Panc1 (cell line): Measurements from ENCODE around the gene ZNF146.

Source experiments
- POLR2AphosphoS5 ChIP-seq: IDR thresholded peaks from 2 replicates; pipeline ENCODE4 v1.6.1; 2012; ENCODE audit warnings: mild to moderate bottlenecking, low read depth, low read length, moderate library complexity
- SIN3A ChIP-seq: IDR thresholded peaks from 2 replicates; pipeline ENCODE4 v1.6.1; 2012; ENCODE audit warnings: low read depth, mild to moderate bottlenecking, low read length, moderate library complexity, borderline replicate concordance; ENCODE audit not compliant: insufficient read depth
- TF ChIP-seq, protein P1 (sequence below): fragments of 450-650 bp; IDR thresholded peaks from 2 replicates; pipeline ENCODE4 v1.5.1; 2017; ENCODE audit warnings: mild to moderate bottlenecking
- TF ChIP-seq, protein P2 (sequence below), 2 experiments: IDR thresholded peaks; 2 replicates each; pipeline ENCODE4 v1.6.1; 2011 to 2012; ENCODE audit warnings: low read depth in 2 of 2, control low read depth in 1 of 2, low read length in 1 of 2, mild to moderate bottlenecking in 1 of 2, moderate library complexity in 1 of 2; ENCODE audit not compliant: insufficient read depth in 1 of 2

- TF ChIP-seq, protein P1, sequence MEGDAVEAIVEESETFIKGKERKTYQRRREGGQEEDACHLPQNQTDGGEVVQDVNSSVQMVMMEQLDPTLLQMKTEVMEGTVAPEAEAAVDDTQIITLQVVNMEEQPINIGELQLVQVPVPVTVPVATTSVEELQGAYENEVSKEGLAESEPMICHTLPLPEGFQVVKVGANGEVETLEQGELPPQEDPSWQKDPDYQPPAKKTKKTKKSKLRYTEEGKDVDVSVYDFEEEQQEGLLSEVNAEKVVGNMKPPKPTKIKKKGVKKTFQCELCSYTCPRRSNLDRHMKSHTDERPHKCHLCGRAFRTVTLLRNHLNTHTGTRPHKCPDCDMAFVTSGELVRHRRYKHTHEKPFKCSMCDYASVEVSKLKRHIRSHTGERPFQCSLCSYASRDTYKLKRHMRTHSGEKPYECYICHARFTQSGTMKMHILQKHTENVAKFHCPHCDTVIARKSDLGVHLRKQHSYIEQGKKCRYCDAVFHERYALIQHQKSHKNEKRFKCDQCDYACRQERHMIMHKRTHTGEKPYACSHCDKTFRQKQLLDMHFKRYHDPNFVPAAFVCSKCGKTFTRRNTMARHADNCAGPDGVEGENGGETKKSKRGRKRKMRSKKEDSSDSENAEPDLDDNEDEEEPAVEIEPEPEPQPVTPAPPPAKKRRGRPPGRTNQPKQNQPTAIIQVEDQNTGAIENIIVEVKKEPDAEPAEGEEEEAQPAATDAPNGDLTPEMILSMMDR: no peak
- TF ChIP-seq SIN3A (no peak), POLR2AphosphoS5 (no peak)
- TF ChIP-seq, protein P2, sequence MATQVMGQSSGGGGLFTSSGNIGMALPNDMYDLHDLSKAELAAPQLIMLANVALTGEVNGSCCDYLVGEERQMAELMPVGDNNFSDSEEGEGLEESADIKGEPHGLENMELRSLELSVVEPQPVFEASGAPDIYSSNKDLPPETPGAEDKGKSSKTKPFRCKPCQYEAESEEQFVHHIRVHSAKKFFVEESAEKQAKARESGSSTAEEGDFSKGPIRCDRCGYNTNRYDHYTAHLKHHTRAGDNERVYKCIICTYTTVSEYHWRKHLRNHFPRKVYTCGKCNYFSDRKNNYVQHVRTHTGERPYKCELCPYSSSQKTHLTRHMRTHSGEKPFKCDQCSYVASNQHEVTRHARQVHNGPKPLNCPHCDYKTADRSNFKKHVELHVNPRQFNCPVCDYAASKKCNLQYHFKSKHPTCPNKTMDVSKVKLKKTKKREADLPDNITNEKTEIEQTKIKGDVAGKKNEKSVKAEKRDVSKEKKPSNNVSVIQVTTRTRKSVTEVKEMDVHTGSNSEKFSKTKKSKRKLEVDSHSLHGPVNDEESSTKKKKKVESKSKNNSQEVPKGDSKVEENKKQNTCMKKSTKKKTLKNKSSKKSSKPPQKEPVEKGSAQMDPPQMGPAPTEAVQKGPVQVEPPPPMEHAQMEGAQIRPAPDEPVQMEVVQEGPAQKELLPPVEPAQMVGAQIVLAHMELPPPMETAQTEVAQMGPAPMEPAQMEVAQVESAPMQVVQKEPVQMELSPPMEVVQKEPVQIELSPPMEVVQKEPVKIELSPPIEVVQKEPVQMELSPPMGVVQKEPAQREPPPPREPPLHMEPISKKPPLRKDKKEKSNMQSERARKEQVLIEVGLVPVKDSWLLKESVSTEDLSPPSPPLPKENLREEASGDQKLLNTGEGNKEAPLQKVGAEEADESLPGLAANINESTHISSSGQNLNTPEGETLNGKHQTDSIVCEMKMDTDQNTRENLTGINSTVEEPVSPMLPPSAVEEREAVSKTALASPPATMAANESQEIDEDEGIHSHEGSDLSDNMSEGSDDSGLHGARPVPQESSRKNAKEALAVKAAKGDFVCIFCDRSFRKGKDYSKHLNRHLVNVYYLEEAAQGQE (IDR thresholded peaks at IDR 0.05; ENCODE audit: insufficient read depth in 1 of 2, low read depth in 2 of 2, low read length in 1 of 2): no peak
Measured at GRCh38 chr19:36265064-36265463, 50.2 kb downstream of the ZNF146 start.
